GM23338 (cell line): ENCODE data around the gene PDE10A. TPM values are rescaled to one million over a fixed set of nuclear protein-coding genes. Genes with fewer than 3 reads are reported as not detected.

Experiments used
- ATAC-seq: fragments of 200-7000 bp; cut with Tn5 transposase; 3 replicates; pipeline ENCODE4 v1.9.1; 2020
- DNase-seq: peaks from one replicate; pipeline ENCODE4 v3.0.0-alpha.2; 2015; ENCODE audit warnings: low spot score
- H2AFZ ChIP-seq: fragments of 200-600 bp; sonication (generic); 2 replicates; pipeline ENCODE4 v1.8.0; 2016; ENCODE audit warnings: antibody characterized with exemption, mild to moderate bottlenecking, moderate library complexity
- H3F3A ChIP-seq: fragments of 200-600 bp; sonication (generic); replicated peaks from 2 replicates; pipeline ENCODE4 v1.8.0; 2017; ENCODE audit warnings: antibody characterized with exemption, mixed run types, low read depth
- H3K27ac ChIP-seq: fragments of 200-600 bp; sonication (generic); 2 replicates; pipeline ENCODE4 v1.6.1; 2016; ENCODE audit warnings: low read depth
- H3K27me3 ChIP-seq: fragments of 200-600 bp; sonication (generic); 2 replicates; pipeline ENCODE4 v1.8.0; 2016; ENCODE audit warnings: mild to moderate bottlenecking, mixed run types, moderate library complexity; ENCODE audit not compliant: insufficient read depth
- H3K36me3 ChIP-seq: fragments of 200-600 bp; sonication (generic); 2 replicates; pipeline ENCODE4 v1.8.0; 2016; ENCODE audit warnings: mild to moderate bottlenecking; ENCODE audit not compliant: insufficient read depth
- H3K4me1 ChIP-seq: fragments of 200-600 bp; sonication (generic); 2 replicates; pipeline ENCODE4 v1.8.0; 2016; ENCODE audit warnings: mild to moderate bottlenecking, moderate library complexity; ENCODE audit not compliant: insufficient read depth
- H3K4me2 ChIP-seq: fragments of 200-600 bp; sonication (generic); 2 replicates; pipeline ENCODE4 v1.7.1; 2017; ENCODE audit warnings: mixed run types
- H3K4me3 ChIP-seq: fragments of 200-600 bp; sonication (generic); 2 replicates; pipeline ENCODE4 v1.6.1; 2016; ENCODE audit warnings: mixed run types
- H3K79me2 ChIP-seq: fragments of 200-600 bp; sonication (generic); replicated peaks from 2 replicates; pipeline ENCODE4 v1.8.0; 2017; ENCODE audit warnings: mild to moderate bottlenecking; ENCODE audit not compliant: insufficient read depth
- H3K9me2 ChIP-seq: fragments of 200-600 bp; sonication (generic); 2 replicates; pipeline ENCODE4 v1.8.0; 2017; ENCODE audit not compliant: insufficient read depth
- H4K20me1 ChIP-seq: fragments of 200-600 bp; sonication (generic); replicated peaks from 2 replicates; pipeline ENCODE4 v1.8.0; 2017; ENCODE audit warnings: mild to moderate bottlenecking; ENCODE audit not compliant: insufficient read depth
- H3K27ac Mint-ChIP-seq: 2 replicates; pipeline ENCODE4 v1.8.0; 2020; ENCODE audit warnings: inconsistent platforms, mild to moderate bottlenecking, moderate library complexity, mixed read lengths
- H3K27me3 Mint-ChIP-seq: 3 replicates; pipeline ENCODE4 v1.8.0; 2022; ENCODE audit warnings: low read depth, mild to moderate bottlenecking, moderate library complexity, mixed read lengths, inconsistent platforms; ENCODE audit not compliant: insufficient read depth, poor library complexity
- H3K36me3 Mint-ChIP-seq: 3 replicates; pipeline ENCODE4 v1.8.0; 2021; ENCODE audit warnings: low read depth, mild to moderate bottlenecking, inconsistent platforms, moderate library complexity, mixed read lengths
- H3K4me1 Mint-ChIP-seq: 3 replicates; pipeline ENCODE4 v1.8.0; 2020; ENCODE audit warnings: mild to moderate bottlenecking, inconsistent platforms, mixed read lengths
- H3K4me3 Mint-ChIP-seq: 3 replicates; pipeline ENCODE4 v1.8.0; 2021; ENCODE audit warnings: moderate library complexity, mild to moderate bottlenecking, inconsistent platforms, mixed read lengths
- H3K9me3 Mint-ChIP-seq: 3 replicates; pipeline ENCODE4 v1.8.0; 2020; ENCODE audit warnings: moderate library complexity, mild to moderate bottlenecking, inconsistent platforms, mixed read lengths
- CTCF ChIP-seq, 2 experiments: fragments of 200-600 bp in 1 of 2; sonication (generic) in 1 of 2; conservative IDR thresholded peaks; 2 replicates each; pipeline versions ENCODE4 v1.5.1 to v1.6.1; 2016 to 2017; ENCODE audit warnings: antibody characterized with exemption in 2 of 2, low read depth in 2 of 2, mild to moderate bottlenecking in 2 of 2, moderate library complexity in 1 of 2
- ETS1 ChIP-seq: IDR thresholded peaks from 2 replicates; pipeline ENCODE4 v1.6.1; 2016; ENCODE audit warnings: antibody characterized with exemption
- EZH2phosphoT487 ChIP-seq: fragments of 200-600 bp; sonication (generic); IDR thresholded peaks from one replicate; pipeline ENCODE4 v1.8.1; 2018; ENCODE audit warnings: antibody characterized with exemption; ENCODE audit not compliant: unreplicated experiment
- JUNB ChIP-seq: IDR thresholded peaks from one replicate; pipeline ENCODE4 v1.6.1; 2016; ENCODE audit warnings: antibody characterized with exemption; ENCODE audit not compliant: unreplicated experiment
- NANOG ChIP-seq: IDR thresholded peaks from 2 replicates; pipeline ENCODE4 v1.6.1; 2016; ENCODE audit warnings: antibody characterized with exemption, borderline replicate concordance
- POLR2AphosphoS5 ChIP-seq: IDR thresholded peaks from 2 replicates; pipeline ENCODE4 v1.6.1; 2016; ENCODE audit warnings: antibody characterized with exemption, low read depth
- REST ChIP-seq: IDR thresholded peaks from one replicate; pipeline ENCODE4 v1.6.1; 2018; ENCODE audit warnings: antibody characterized with exemption; ENCODE audit not compliant: unreplicated experiment
- STAT1 ChIP-seq: IDR thresholded peaks from one replicate; pipeline ENCODE4 v1.6.1; 2016; ENCODE audit warnings: antibody characterized with exemption; ENCODE audit not compliant: unreplicated experiment
- ZNF331 ChIP-seq: fragments of 250-450 bp; sonication (Bioruptor Pico); IDR thresholded peaks from 2 replicates; pipeline ENCODE4 v1.5.0; 2020; ENCODE audit warnings: low read depth, mild to moderate bottlenecking, moderate library complexity
- ZNF462 ChIP-seq: fragments of 250-450 bp; sonication (Bioruptor Pico); IDR thresholded peaks from 2 replicates; pipeline ENCODE4 v1.5.0; 2020; ENCODE audit warnings: mild to moderate bottlenecking, moderate library complexity
- polyA plus RNA-seq: library from polyadenylated mRNA; unstranded; fragments of >200 nt; fragmentation: Nextera tagmentation; extraction: Ambion mirVana; gene quantifications from 2 replicates; pipeline ENCODE4 v1.2.1, GENCODE V29; 2016
- total RNA-seq: library from RNA; depleted of rRNA; stranded (reverse); fragments of >200 nt; shearing (Covaris generic); gene quantifications from 2 replicates; pipeline ENCODE4 v1.2.3, GENCODE V29; 2014

PDE10A gene
- total and polyA plus RNA-seq, 2 experiments from 2014 or later, result 0.50 to 3.9 TPM

GRCh38 chr6:165298875-165299274 is 364.2 kb downstream of the PDE10A start:
- Mint-ChIP-seq H3K4me1 (no peaks in the 10 kb centered on the region), H3K9me3 (no peaks in the 10 kb centered on the region), H3K27me3 (no peaks in the 10 kb centered on the region), H3K4me3 (no peak overlapping the region), H3K27ac (no peak overlapping the region), H3K36me3 (no peaks in the 10 kb centered on the region)
- no peak overlapping the region for H3K27ac ChIP-seq
- no peaks in the 10 kb centered on the region for H3K4me1 ChIP-seq
- no peaks in the 10 kb centered on the region for H3K79me2 ChIP-seq
- ATAC-seq (no peak), DNase-seq (no peak)
- H3K4me3 ChIP-seq, result no peak overlapping the region
- H3F3A ChIP-seq, result no peaks in the 10 kb centered on the region
- H3K4me2 ChIP-seq, result no peak overlapping the region
- no peak overlapping the region for H2AFZ ChIP-seq
- H3K27me3 ChIP-seq, result no peaks in the 10 kb centered on the region
- TF ChIP-seq ZNF462 (no peak), EZH2phosphoT487 (no peak), STAT1 (no peak), ZNF331 (CRISPR knock-in tag) (no peak), REST (no peak), POLR2AphosphoS5 (no peak), CTCF (conservative IDR thresholded peaks at IDR 0.05; ENCODE audit: low read depth in 2 of 2) (no peak), ETS1 (no peak), NANOG (no peak), JUNB (no peak)
- no peaks in the 10 kb centered on the region for H3K36me3 ChIP-seq
- no peaks in the 10 kb centered on the region for H3K9me2 ChIP-seq
- H4K20me1 ChIP-seq, result no peaks in the 10 kb centered on the region
